H1 (cell line): Measurements from ENCODE around the gene GRAMD4. TPM values are rescaled to one million over a fixed set of nuclear protein-coding genes. Genes with fewer than 3 reads are reported as not detected.
A peak's percentile ranks its signal among the peaks of the same experiment; 100 is the strongest.

Source experiments
- CTCF ChIA-PET: fragments of 300-600 bp; sonication (Branson Sonifier 250); formaldehyde crosslinking; loops from one replicate; lab custom pipeline; 2021; ENCODE audit not compliant: partially characterized antibody; lab: Charles Lee
- POLR2A ChIA-PET: fragments of 300-600 bp; sonication (Branson Sonifier 250); formaldehyde crosslinking; loops from one replicate; lab custom pipeline; 2021; ENCODE audit warnings: inconsistent platforms; ENCODE audit not compliant: partially characterized antibody; lab: Charles Lee
- DNase-seq, 2 experiments: peaks; one replicate each; pipeline versions ENCODE4 v3.0.0 to v3.0.0-alpha.2; 2010 to 2022; ENCODE audit warnings: low spot score in 2 of 2, low read depth in 1 of 2, mixed read lengths in 1 of 2
- FAIRE-seq: peaks from 2 replicates; lab custom pipeline; 2011; peaks lifted over from hg19 to GRCh38; lab: Jason Lieb, UNC
- H2AFZ ChIP-seq: 2 replicates; pipeline ENCODE4 v1.8.1; 2012; ENCODE audit warnings: low read length, inconsistent platforms
- H2AK5ac ChIP-seq: 2 replicates; pipeline ENCODE4 v1.6.1; 2013; ENCODE audit warnings: low read depth, low read length
- H2BK120ac ChIP-seq: replicated peaks from 2 replicates; pipeline ENCODE3; 2013; ENCODE audit warnings: low read depth, low read length, inconsistent platforms
- H2BK12ac ChIP-seq: 2 replicates; pipeline ENCODE4 v1.6.1; 2013; ENCODE audit warnings: low read depth, low read length
- H2BK15ac ChIP-seq: 2 replicates; pipeline ENCODE4 v1.6.1; 2013; ENCODE audit warnings: low read length
- H2BK20ac ChIP-seq: 2 replicates; pipeline ENCODE4 v1.6.1; 2013; ENCODE audit warnings: low read length
- H2BK5ac ChIP-seq: 2 replicates; pipeline ENCODE4 v1.6.1; 2013; ENCODE audit warnings: low read depth, low read length
- H3K14ac ChIP-seq: 2 replicates; pipeline ENCODE4 v1.6.1; 2013; ENCODE audit warnings: inconsistent platforms; ENCODE audit not compliant: insufficient read length
- H3K18ac ChIP-seq: 2 replicates; pipeline ENCODE4 v1.6.1; 2013; ENCODE audit warnings: low read length; ENCODE audit errors: extremely low read depth
- H3K23ac ChIP-seq: 2 replicates; pipeline ENCODE4 v1.6.1; 2013; ENCODE audit warnings: inconsistent platforms; ENCODE audit not compliant: insufficient read length
- H3K23me2 ChIP-seq: 2 replicates; pipeline ENCODE4 v1.6.1; 2013; ENCODE audit warnings: low read depth, low read length
- H3K27ac ChIP-seq: 2 replicates; pipeline ENCODE4 v1.6.1; 2011; ENCODE audit warnings: low read depth, low read length, inconsistent platforms
- H3K27me3 ChIP-seq, 4 experiments: replicated peaks in 1 of 4; 1 replicate in 1 of 4; 2 replicates in 3 of 4; pipeline versions ENCODE4 v1.6.1 to v1.8.1; 2011 to 2013; ENCODE audit warnings: low read length in 3 of 4, mild to moderate bottlenecking in 3 of 4, inconsistent platforms in 2 of 4, mixed read lengths in 2 of 4, moderate library complexity in 1 of 4; ENCODE audit not compliant: control insufficient read depth in 3 of 4, insufficient read depth in 3 of 4; ENCODE audit errors: extremely low read depth in 1 of 4
- H3K36me3 ChIP-seq, 4 experiments: 2 replicates each; pipeline versions ENCODE4 v1.6.1 to v1.8.1; 2011 to 2013; ENCODE audit warnings: mild to moderate bottlenecking in 4 of 4, low read length in 3 of 4, moderate library complexity in 2 of 4, control low read depth in 1 of 4, inconsistent platforms in 1 of 4; ENCODE audit not compliant: insufficient read depth in 4 of 4, control insufficient read depth in 2 of 4
- H3K4ac ChIP-seq: replicated peaks from 2 replicates; pipeline ENCODE3; 2013; ENCODE audit warnings: low read length, low read depth, mixed read lengths, inconsistent platforms; ENCODE audit not compliant: insufficient read length
- H3K4me1 ChIP-seq, 4 experiments: replicated peaks in 1 of 4; 1 replicate in 1 of 4; 2 replicates in 3 of 4; pipeline versions ENCODE4 v1.6.1 to v1.8.1; 2011 to 2013; ENCODE audit warnings: low read length in 3 of 4, inconsistent platforms in 2 of 4, mixed read lengths in 1 of 4; ENCODE audit not compliant: insufficient read depth in 4 of 4, control insufficient read depth in 3 of 4
- H3K4me2 ChIP-seq, 2 experiments: 2 replicates each; pipeline versions ENCODE4 v1.6.1 to v1.8.1; 2011 to 2013; ENCODE audit warnings: low read depth in 2 of 2, low read length in 2 of 2, control low read depth in 1 of 2, inconsistent platforms in 1 of 2, mild to moderate bottlenecking in 1 of 2; ENCODE audit not compliant: insufficient read depth in 1 of 2
- H3K4me3 ChIP-seq, 4 experiments: fragments of 200-600, 300-600 bp in 1 of 4; sonication (generic), shearing (Covaris generic), sonication (Bioruptor Twin) in 1 of 4; 2 replicates each; pipeline versions ENCODE4 v1.5.1 to v1.8.1; 2011 to 2016; ENCODE audit warnings: low read length in 4 of 4, low read depth in 3 of 4, control low read depth in 2 of 4, inconsistent platforms in 2 of 4, mild to moderate bottlenecking in 2 of 4, mixed read lengths in 1 of 4, moderate library complexity in 1 of 4; ENCODE audit not compliant: insufficient read depth in 2 of 4; ENCODE audit errors: extremely low read depth in 1 of 4
- H3K56ac ChIP-seq: replicated peaks from 2 replicates; pipeline ENCODE3; 2013; ENCODE audit warnings: low read depth, mild to moderate bottlenecking, mixed read lengths, low read length, inconsistent platforms; ENCODE audit not compliant: insufficient read length
- H3K79me1 ChIP-seq: 2 replicates; pipeline ENCODE4 v1.6.1; 2013; ENCODE audit warnings: low read depth, low read length, control low read depth
- H3K79me2 ChIP-seq, 2 experiments: 2 replicates each; pipeline versions ENCODE4 v1.6.1 to v1.8.1; 2012 to 2013; ENCODE audit warnings: low read length in 2 of 2, mild to moderate bottlenecking in 2 of 2, inconsistent platforms in 1 of 2; ENCODE audit not compliant: insufficient read depth in 2 of 2, control insufficient read depth in 1 of 2
- H3K9ac ChIP-seq, 4 experiments: replicated peaks in 1 of 4; 1 replicate in 1 of 4; 2 replicates in 3 of 4; pipeline versions ENCODE4 v1.6.1 to v1.8.1; 2011 to 2013; ENCODE audit warnings: low read depth in 3 of 4, low read length in 3 of 4, control low read depth in 2 of 4, mild to moderate bottlenecking in 2 of 4, moderate library complexity in 2 of 4, inconsistent platforms in 1 of 4; ENCODE audit errors: extremely low read depth in 1 of 4
- H3K9me3 ChIP-seq, 2 experiments: 2 replicates each; pipeline versions ENCODE4 v1.6.1 to v1.8.1; 2012 to 2013; ENCODE audit warnings: mild to moderate bottlenecking in 2 of 2, moderate library complexity in 2 of 2, control low read depth in 1 of 2, inconsistent platforms in 1 of 2, low read depth in 1 of 2, low read length in 1 of 2, mixed read lengths in 1 of 2; ENCODE audit not compliant: insufficient read depth in 2 of 2
- H4K20me1 ChIP-seq, 2 experiments: replicated peaks in 1 of 2; 2 replicates each; pipeline versions ENCODE3 to v1.8.1; 2011 to 2013; ENCODE audit warnings: inconsistent platforms in 2 of 2, low read length in 2 of 2, mild to moderate bottlenecking in 1 of 2; ENCODE audit not compliant: insufficient read depth in 2 of 2, control insufficient read depth in 1 of 2
- H4K5ac ChIP-seq: 2 replicates; pipeline ENCODE4 v1.6.1; 2013; ENCODE audit warnings: low read length, low read depth, mixed read lengths, inconsistent platforms; ENCODE audit not compliant: insufficient read length
- H4K8ac ChIP-seq: 2 replicates; pipeline ENCODE4 v1.8.0; 2013; ENCODE audit warnings: mild to moderate bottlenecking, moderate library complexity, low read length, inconsistent platforms; ENCODE audit not compliant: insufficient read depth; ENCODE audit errors: extremely low read depth
- H4K91ac ChIP-seq: replicated peaks from 2 replicates; pipeline ENCODE3; 2013; ENCODE audit warnings: low read length, mixed read lengths, inconsistent platforms; ENCODE audit not compliant: insufficient read length
- CEBPB ChIP-seq: IDR thresholded peaks from 2 replicates; pipeline ENCODE4 v1.6.1; 2012; ENCODE audit warnings: low read depth, low read length
- MAFK ChIP-seq: IDR thresholded peaks from 2 replicates; pipeline ENCODE4 v1.6.1; 2012; ENCODE audit warnings: low read depth, mild to moderate bottlenecking, improper control_type of control experiment, low read length
- WGBS, 2 experiments: shearing (Covaris generic) in 1 of 2; methylation state at CpG; one replicate each; pipeline versions ENCODE4 v1.1.6 to v1.1.7; 2013 to 2015; ENCODE audit warnings: low lambda C conversion rate in 2 of 2, mixed read lengths in 2 of 2, inconsistent platforms in 1 of 2, low coverage in 1 of 2, missing lambda C conversion rate in 1 of 2; ENCODE audit not compliant: insufficient replicate concordance in 2 of 2, insufficient coverage in 1 of 2, insufficient read length in 1 of 2; ENCODE audit errors: extremely low coverage in 1 of 2, missing lambda C conversion rate in 1 of 2; 5-methylcytosine and 5-hydroxymethylcytosine counted together
- polyA plus RNA-seq, 7 experiments: library from polyadenylated mRNA; depleted of rRNA in 3 of 7; stranded (reverse) in 5 of 7; unstranded in 2 of 7; fragments of >200 nt in 5 of 7; fragments of 200-250 nt in 2 of 7; gene quantifications; 1 replicate in 5 of 7; 2 replicates in 1 of 7; 4 replicates in 1 of 7; pipeline versions ENCODE4 v1.2.1 to v1.2.3, GENCODE V29; 2011 to 2013; ENCODE audit warnings: missing spikeins in 2 of 7, mixed read lengths in 2 of 7
- total RNA-seq: library from RNA; stranded (reverse); fragmentation: NEBNext Ultra II Directional; extraction: Animal tissue kit (Norgen Biotek cat#: 25700); gene quantifications from 2 replicates; pipeline ENCODE4 v1.2.1, GENCODE V29; 2021

The GRAMD4 gene
- total and polyA plus RNA-seq, 2 of the 8 experiments (the other 6 are each of a cell fraction or from before 2014, with no cell fraction given): 7.9 to 25.6 TPM

- Histone ChIP-seq H4K8ac (peak overlapping the region; percentile 5; the same call in 1 of the 2 replicates), H3K79me2 (no peaks in the 10 kb centered on the region), H3K9ac (no peak overlapping the region), H2BK15ac (no peak overlapping the region), H3K14ac (no peak overlapping the region), H2AFZ (no peak overlapping the region), H2BK120ac (no peak overlapping the region), H4K20me1 (peaks cover 0 to 4% of the 10 kb centered on the region in 2 experiments), H3K36me3 (no peaks in the 10 kb centered on the region), H3K4me2 (no peak overlapping the region), H3K4me3 (no peak overlapping the region), H3K27me3 (no peaks in the 10 kb centered on the region), H3K4me1 (peaks cover 0 to 4% (median 3%) of the 10 kb centered on the region in 4 experiments; a peak in 3 of 7 replicates), H3K9me3 (no peaks in the 10 kb centered on the region), H3K23me2 (no peaks in the 10 kb centered on the region), H2BK20ac (no peak overlapping the region)
- POLR2A ChIA-PET: interaction anchor here (0.9 to 1.0 kb wide), 3 partner anchors 9 to 11 kb away, joined by 3 to 4 read pairs (median 3); no protein-coding TSS in a partner anchor
- no peak for DNase-seq
- CTCF ChIA-PET: interaction anchor here (0.8 to 2.7 kb wide), 10 partner anchors 9 to 205 kb away, joined by 3 to 15 read pairs (median 4); no protein-coding TSS in a partner anchor
- 87% methylated on average over 18 of the region's 18 CpGs; no CpG with 5 or more reads in 1 of the 2 experiments for WGBS, 2 experiments
- TF ChIP-seq MAFK (no peak), CEBPB (peak; percentile 48; the same call in 1 of the 2 replicates)
- TF ChIP-seq, all 59 proteins: peak for 1
- no peak overlapping the region for H2AK5ac ChIP-seq
- no peak overlapping the region for H2BK12ac ChIP-seq
- H4K5ac ChIP-seq: no peak overlapping the region
- H3K27ac ChIP-seq: no peak overlapping the region
- FAIRE-seq: no peak
- H4K91ac ChIP-seq: no peak overlapping the region
- no peak overlapping the region for H2BK5ac ChIP-seq
- peaks cover 2% of the 10 kb centered on the region; the same call in 1 of the 2 replicates for H3K79me1 ChIP-seq
- no peak overlapping the region for H3K23ac ChIP-seq
- no peak overlapping the region for H3K4ac ChIP-seq
- no peak overlapping the region for H3K56ac ChIP-seq
- H3K18ac ChIP-seq: no peak overlapping the region
Observed at GRCh38 chr22:46598737-46599424, 21.3 kb upstream of the GRAMD4 start.
